ENCODE measurements around the gene TBX10. TPM values are rescaled to one million over a fixed set of nuclear protein-coding genes. Genes with fewer than 3 reads are reported as not detected.

Gene TBX10
- total and polyA plus RNA-seq, 2 of the 8 experiments (the other 6 are each of a cell fraction or from before 2014, with no cell fraction given) = 0.09 TPM; not detected in 1

DNA sequence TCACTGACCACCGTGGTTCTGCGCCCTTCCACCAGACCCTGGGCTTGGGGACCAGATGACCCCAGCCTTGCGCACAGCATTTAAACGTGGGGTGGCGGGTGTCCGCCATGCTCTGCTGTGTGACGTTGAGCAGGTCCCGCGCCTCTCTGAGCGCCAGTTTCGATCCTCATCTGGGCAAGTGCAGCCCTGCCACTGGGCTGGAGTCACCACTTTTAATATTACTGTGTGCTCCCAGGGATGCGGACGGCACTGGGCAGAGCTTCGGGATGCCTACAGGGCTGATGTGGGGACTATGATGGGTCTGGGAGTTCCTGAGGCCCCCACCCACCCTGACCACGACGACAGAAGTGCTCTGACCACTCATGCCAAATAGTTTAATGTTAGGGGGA is 8.6 kb downstream of the TBX10 start:
- H3K4ac ChIP-seq (replicated peaks; ENCODE audit: insufficient read length, low read depth, low read length) = peak overlapping the region; percentile 73
- H3K79me1 ChIP-seq (ENCODE audit: low read depth, low read length) = no peaks in the 10 kb centered on the region
- H3K23ac ChIP-seq (ENCODE audit: insufficient read length) = no peak overlapping the region
- ChIA-PET CTCF (ENCODE audit: partially characterized antibody) (interaction anchor here (0.7 to 10.1 kb wide), 19 partner anchors 9 to 171 kb away, joined by 3 to 117 read pairs (median 4); partner anchors contain the start of genes CABP2 and TBX10), POLR2A (ENCODE audit: partially characterized antibody) (interaction anchor here (0.6 to 11.7 kb wide), 8 partner anchors 8 to 1732 kb away, joined by 3 to 194 read pairs (median 3); partner anchors contain the start of genes GSTP1 and TBX10)
- no peak overlapping the region; the same call in 1 of the 2 replicates for H2BK12ac ChIP-seq (ENCODE audit: low read depth, low read length)
- H3K4me2 ChIP-seq (ENCODE audit: insufficient read depth in 1 of 2, low read depth in 2 of 2, low read length in 2 of 2) = peak overlapping the region; percentile 37 to 83
- H3K56ac ChIP-seq (replicated peaks; ENCODE audit: insufficient read length, low read depth, low read length) = peak overlapping the region; percentile 39
- no peak overlapping the region for H2BK120ac ChIP-seq (replicated peaks; ENCODE audit: low read depth, low read length)
- no peak overlapping the region for H4K5ac ChIP-seq (ENCODE audit: insufficient read length, low read depth, low read length)
- H3K36me3 ChIP-seq (ENCODE audit: control insufficient read depth in 2 of 4, insufficient read depth in 4 of 4, low read length in 3 of 4) = peaks cover 0 to 6% (median 0%) of the 10 kb centered on the region in 4 experiments; a peak in 1 of 8 replicates
- no peaks in the 10 kb centered on the region for H3K9me3 ChIP-seq (ENCODE audit: insufficient read depth in 2 of 2, low read depth in 1 of 2, low read length in 1 of 2)
- H2BK15ac ChIP-seq (ENCODE audit: low read length) = no peak overlapping the region
- DNase-seq (ENCODE audit: low read depth in 1 of 2, low spot score in 2 of 2) = no peak
- no peak overlapping the region for H3K14ac ChIP-seq (ENCODE audit: insufficient read length)
- peaks cover 0 to 29% (median 18%) of the 10 kb centered on the region in 4 experiments; a peak in 6 of 7 replicates for H3K4me1 ChIP-seq (replicated peaks in 1 of 4; ENCODE audit: control insufficient read depth in 3 of 4, insufficient read depth in 4 of 4, low read length in 3 of 4)
- no peak overlapping the region; the same call in 1 of the 2 replicates for H2AK5ac ChIP-seq (ENCODE audit: low read depth, low read length)
- peak overlapping the region; percentile 35; the same call in 1 of the 2 replicates for H3K27ac ChIP-seq (ENCODE audit: low read depth, low read length)
- H3K18ac ChIP-seq (ENCODE audit: extremely low read depth, low read length) = peak overlapping the region; percentile 62
- H3K27me3 ChIP-seq (replicated peaks in 1 of 4; ENCODE audit: control insufficient read depth in 3 of 4, extremely low read depth in 1 of 4, insufficient read depth in 3 of 4, low read length in 3 of 4) = no peaks in the 10 kb centered on the region; a peak in 1 of 7 replicates
- no peaks in the 10 kb centered on the region for H3K79me2 ChIP-seq (ENCODE audit: control insufficient read depth in 1 of 2, insufficient read depth in 2 of 2, low read length in 2 of 2)
- H2AFZ ChIP-seq (ENCODE audit: low read length) = no peak overlapping the region
- 61% methylated on average over 14 of the region's 16 CpGs; no CpG with 5 or more reads in 1 of the 2 experiments for WGBS, 2 experiments (ENCODE audit: extremely low coverage in 1 of 2, insufficient coverage in 1 of 2, insufficient read length in 1 of 2, insufficient replicate concordance in 2 of 2, low coverage in 1 of 2, low lambda C conversion rate in 2 of 2, missing lambda C conversion rate in 1 of 2)
- H4K8ac ChIP-seq (ENCODE audit: extremely low read depth, insufficient read depth, low read length) = peak overlapping the region; percentile 66; the same call in 1 of the 2 replicates
- H2BK5ac ChIP-seq (ENCODE audit: low read depth, low read length) = peak overlapping the region; percentile 40; the same call in 1 of the 2 replicates
- H3K4me3 ChIP-seq (ENCODE audit: extremely low read depth in 1 of 4, insufficient read depth in 2 of 4, low read depth in 3 of 4, low read length in 4 of 4) = peak overlapping the region; percentile 18 to 84 (median 78)
- no peak overlapping the region for H4K91ac ChIP-seq (replicated peaks; ENCODE audit: insufficient read length, low read length)
- H3K9ac ChIP-seq (replicated peaks in 1 of 4; ENCODE audit: extremely low read depth in 1 of 4, low read depth in 3 of 4, low read length in 3 of 4) = peak overlapping the region in 1 of 4 experiments; percentile 48; a peak in 2 of 7 replicates
- TF ChIP-seq YY1 (IDR thresholded peaks at IDR 0.05; ENCODE audit: low read depth, low read length) = no peak
- peak in 1 of 2 experiments; percentile 71; a peak in 1 of 4 replicates for TF ChIP-seq HDAC2 (IDR thresholded peaks at IDR 0.05; ENCODE audit: borderline replicate concordance in 1 of 2, low read depth in 2 of 2, low read length in 2 of 2)
- TF ChIP-seq KDM1A (IDR thresholded peaks at IDR 0.05; ENCODE audit: borderline replicate concordance, low read length) = peak; percentile 96
- H2BK20ac ChIP-seq (ENCODE audit: low read length) = no peak overlapping the region
- H4K20me1 ChIP-seq (replicated peaks in 1 of 2; ENCODE audit: control insufficient read depth in 1 of 2, insufficient read depth in 2 of 2, low read length in 2 of 2) = no peaks in the 10 kb centered on the region
- no peak for FAIRE-seq
- peaks cover 2% of the 10 kb centered on the region; the same call in 1 of the 2 replicates for H3K23me2 ChIP-seq (ENCODE audit: low read depth, low read length)
